Skin epidermis (tissue), 12 donors: Measurements from ENCODE around the gene KRT1.

Experiments
- H3K27ac ChIP-seq, 21 experiments: fragments of 200-600 bp; sonication (generic) in 11 of 21; one replicate each; pipeline ENCODE4 v1.5.0; 2020; ENCODE audit warnings: mild to moderate bottlenecking in 3 of 21, inconsistent platforms in 2 of 21, moderate library complexity in 2 of 21
- H3K4me3 ChIP-seq, 7 experiments: fragments of 200-600 bp; sonication (generic) in 2 of 7; one replicate each; pipeline ENCODE4 v1.5.0; 2020; ENCODE audit warnings: inconsistent platforms in 2 of 7, mild to moderate bottlenecking in 2 of 7, moderate library complexity in 1 of 7

Gene KRT1

DNA sequence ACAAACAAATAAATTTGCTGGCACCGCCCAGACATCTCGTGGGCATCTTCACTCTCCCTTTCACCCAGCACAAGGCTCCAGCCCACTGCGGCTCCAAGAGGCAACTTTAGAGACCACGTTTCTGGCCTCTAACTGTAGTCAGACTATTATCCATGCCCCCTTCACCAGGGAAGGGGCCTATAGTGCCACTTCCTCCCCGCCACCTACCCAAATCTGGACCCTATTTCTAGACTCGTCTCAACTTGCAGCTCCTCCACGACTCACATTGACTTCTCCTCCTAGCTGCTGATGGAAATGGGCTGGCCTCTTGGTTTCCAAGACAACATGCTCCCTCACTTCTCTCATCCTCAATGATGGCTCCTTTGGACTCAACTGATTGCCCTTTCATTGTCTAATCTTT is 12.3 kb downstream of the KRT1 start:
- Histone ChIP-seq H3K27ac (peak overlapping the region in 1 of 21 experiments; percentile 60), H3K4me3 (no peak overlapping the region)

DNA sequence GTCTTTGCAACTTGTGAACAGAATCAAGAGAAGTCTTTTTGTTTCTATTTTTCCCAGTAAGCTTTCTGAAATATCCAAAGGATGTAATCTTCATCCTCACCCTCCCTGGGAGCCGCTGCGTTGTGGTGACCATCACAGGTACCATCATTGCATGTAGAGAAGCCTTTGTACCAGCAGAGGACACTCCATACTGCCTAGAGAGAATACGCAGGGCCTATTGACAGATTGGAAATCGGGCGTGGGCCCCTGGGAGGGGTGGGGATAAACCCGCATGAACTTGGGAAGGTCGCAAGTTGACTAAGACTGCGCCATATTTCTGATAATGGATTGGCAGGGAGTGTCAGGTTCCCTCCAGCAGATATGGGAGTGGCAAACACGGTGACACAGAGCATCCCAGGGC is 12.7 kb downstream of the KRT1 start:
- Histone ChIP-seq H3K27ac (peak overlapping the region in 1 of 21 experiments; percentile 35), H3K4me3 (no peak overlapping the region)

DNA sequence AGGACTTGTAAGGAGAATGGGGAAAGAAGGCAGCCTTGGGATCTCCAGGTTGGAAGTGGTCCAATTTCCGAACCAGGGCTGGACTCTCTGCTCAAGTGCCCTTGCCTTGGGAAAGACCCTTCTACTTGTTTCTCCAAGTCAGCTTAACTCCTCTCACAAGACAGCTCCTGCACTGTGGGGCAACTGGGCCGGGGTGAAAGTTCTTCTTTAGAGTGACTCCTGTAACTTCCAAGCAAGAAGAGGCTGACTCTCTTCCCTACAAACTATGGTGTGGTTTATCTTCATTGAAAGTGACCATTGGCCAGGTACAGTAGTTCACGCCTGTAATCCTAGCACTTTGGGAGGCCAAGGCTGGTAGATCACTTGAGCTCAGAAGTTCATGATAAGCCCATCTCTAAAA is 13.7 kb downstream of the KRT1 start:
- no peak overlapping the region for H3K27ac ChIP-seq

DNA sequence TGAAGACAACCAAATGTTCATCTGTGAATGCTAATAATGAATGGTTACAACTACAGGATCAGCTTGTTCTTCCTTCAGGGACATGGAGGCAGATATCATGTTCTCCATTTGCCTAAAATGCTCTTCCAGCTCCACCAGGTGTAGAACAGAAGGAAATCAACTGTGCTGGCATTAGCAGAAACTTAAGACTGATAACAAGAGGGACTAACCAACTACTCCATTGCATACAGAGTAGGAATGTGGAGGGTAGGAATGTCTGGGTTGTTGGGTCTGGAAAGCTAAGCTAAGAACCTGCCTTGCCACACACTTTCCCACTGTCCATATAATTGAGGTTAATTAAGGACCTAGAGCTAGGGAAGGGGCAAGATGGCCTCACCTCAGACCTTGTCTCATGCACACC is 16.8 kb downstream of the KRT1 start:
- H3K27ac ChIP-seq = peak overlapping the region in 2 of 21 experiments; percentile 13 to 14
- no peak overlapping the region for H3K4me3 ChIP-seq

More for the DNA sequence above, 13.7 kb downstream of the KRT1 start:
- no peak overlapping the region for H3K4me3 ChIP-seq

DNA sequence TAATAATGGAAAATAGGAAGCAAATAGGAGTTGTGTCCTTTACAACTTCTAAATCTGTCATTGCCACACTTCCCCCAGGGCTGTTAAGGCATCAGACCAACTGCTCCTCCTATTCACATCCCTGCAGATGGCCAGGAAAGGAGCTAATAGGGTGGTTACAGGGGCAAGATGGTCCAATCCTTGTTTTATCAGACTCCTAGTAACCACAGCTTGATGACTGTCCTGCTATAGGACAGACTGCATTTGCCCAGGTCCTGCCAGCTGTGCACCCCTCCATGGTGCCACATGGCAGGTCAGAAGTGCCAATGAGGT is 17.3 kb downstream of the KRT1 start:
- Histone ChIP-seq H3K27ac (peak overlapping the region in 2 of 21 experiments; percentile 14 to 21), H3K4me3 (no peak overlapping the region)

- H3K27ac ChIP-seq = peak overlapping the region in 2 of 21 experiments; percentile 14 to 21
- H3K4me3 ChIP-seq = no peak overlapping the region
These were observed 17.9 kb downstream of the KRT1 start for GRCh38 chr12:52662093-52662917.

GRCh38 chr12:52661668-52662067 is 18.5 kb downstream of the KRT1 start:
- H3K27ac ChIP-seq = no peak overlapping the region
- H3K4me3 ChIP-seq = no peak overlapping the region

DNA sequence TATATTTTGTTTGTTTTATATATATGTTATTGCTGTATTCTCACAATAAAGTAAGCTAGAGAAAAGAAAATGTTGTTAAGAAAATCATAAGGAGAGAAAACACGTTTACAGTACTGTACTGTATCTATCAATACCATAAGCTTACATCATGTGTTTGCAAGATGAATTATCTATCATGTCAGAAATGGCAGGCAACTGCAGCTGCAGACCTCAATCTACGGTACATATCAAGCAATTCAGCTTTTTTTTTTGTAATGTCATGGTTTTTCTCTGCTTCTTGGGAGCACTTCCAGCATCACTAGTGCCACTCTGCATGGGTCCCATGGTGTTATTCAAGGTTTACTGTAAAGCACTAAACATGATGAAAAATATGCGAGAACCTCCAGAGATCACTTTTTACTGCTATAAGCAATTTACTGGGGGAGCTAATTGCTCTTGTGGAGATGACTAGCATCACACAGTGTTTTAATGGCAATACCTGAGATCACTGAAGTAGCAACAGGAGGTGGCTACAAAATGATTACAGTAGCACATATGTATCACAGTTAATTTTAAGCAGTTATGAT is 19.2 kb downstream of the KRT1 start:
- Histone ChIP-seq H3K27ac (no peak overlapping the region), H3K4me3 (no peak overlapping the region)

DNA sequence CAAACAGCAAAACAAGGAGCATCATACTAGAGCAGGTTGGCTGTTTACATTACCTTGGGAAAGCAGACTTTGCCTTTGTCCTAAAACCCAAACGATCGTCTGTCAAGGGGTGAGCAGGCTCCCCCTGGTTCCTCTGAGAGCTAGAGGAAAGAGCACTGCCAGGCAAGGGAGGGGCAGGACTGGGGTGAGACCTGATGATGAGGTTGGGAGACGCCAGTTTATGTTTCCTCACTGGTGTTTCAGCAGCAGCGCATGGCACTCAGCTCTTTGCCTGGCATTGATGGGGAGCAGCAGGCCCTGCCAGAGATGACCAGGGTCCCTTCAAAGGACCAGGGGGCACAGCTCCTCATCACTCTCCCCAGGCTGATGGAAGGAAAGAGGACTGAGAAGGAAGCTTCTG is 20.3 kb downstream of the KRT1 start:
- H3K4me3 ChIP-seq = no peak overlapping the region
- peak overlapping the region in 6 of 21 experiments; percentile 12 to 76 (median 40) for H3K27ac ChIP-seq

- H3K4me3 ChIP-seq = no peak overlapping the region
These were observed 20.8 kb downstream of the KRT1 start for GRCh38 chr12:52659395-52659794.

DNA sequence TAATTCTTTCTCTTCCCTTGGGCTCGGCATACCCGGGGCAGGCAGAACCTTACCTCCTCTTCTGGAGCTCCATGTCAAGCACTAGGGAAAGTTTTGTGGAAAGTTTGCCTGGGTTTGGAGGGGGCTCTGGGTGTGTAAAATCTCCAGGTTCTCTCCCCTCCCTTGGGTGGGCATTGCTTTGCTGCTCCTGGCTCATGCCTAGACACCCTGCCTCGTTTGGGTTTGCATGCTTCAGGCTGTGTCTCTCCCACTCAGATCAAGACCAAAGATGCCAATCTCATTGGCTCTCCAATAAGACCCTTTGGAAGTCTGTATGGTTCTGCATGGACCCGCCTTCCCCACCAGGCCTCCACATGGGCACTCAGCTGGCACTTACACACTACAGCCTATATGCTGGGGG is 22.0 kb downstream of the KRT1 start:
- Histone ChIP-seq H3K27ac (no peak overlapping the region), H3K4me3 (no peak overlapping the region)

More at GRCh38 chr12:52659395-52659794, 20.8 kb downstream of the KRT1 start:
- H3K27ac ChIP-seq = peak overlapping the region in 9 of 21 experiments; percentile 12 to 76 (median 36)

- Histone ChIP-seq H3K27ac (no peak overlapping the region), H3K4me3 (no peak overlapping the region)
These were observed 22.8 kb downstream of the KRT1 start for GRCh38 chr12:52657250-52657902.

DNA sequence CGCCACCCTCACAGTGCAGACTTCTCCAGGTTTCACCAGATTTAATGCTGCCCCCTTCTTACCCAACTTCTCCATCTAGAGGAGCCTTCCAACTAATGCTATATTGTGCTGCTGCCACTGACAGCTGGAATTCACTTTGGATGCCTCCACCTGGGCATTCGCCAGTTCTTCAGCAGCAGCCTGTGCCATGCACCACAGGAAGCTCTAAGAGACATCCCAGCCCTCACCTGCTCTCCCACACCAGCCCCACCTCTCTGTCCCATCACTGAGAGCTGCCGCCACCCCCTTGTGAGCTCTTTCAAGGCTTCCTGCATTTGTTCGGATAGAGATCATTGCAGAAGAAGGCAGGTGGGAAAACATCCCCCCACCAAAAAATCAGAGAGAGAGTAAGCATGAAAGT is 23.6 kb downstream of the KRT1 start:
- H3K27ac ChIP-seq = no peak overlapping the region

DNA sequence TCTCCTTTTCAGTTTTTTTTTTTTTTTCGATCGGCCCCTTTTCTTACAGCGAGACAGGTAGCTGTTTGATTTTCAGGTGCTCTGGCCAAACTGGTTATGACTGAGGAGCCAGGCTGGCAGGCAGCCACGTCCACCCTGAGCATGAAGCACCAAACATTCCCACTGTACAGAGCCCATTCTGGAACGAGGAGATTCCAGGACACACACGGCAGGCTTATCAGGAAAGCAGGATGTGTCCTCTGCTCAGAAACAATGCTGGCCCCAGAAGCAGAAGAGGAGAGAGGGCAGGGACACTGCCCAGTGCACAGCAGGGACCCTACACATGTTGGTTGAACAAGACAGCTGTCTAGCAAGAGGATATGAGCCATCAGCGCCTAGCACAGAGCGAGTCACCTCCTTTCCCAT is 24.5 kb downstream of the KRT1 start:
- Histone ChIP-seq H3K27ac (no peak overlapping the region), H3K4me3 (no peak overlapping the region)

More for the DNA sequence above, 23.6 kb downstream of the KRT1 start:
- H3K4me3 ChIP-seq = no peak overlapping the region

GRCh38 chr12:52655251-52655650 is 25.0 kb downstream of the KRT1 start:
- H3K27ac ChIP-seq = peak overlapping the region in 1 of 21 experiments; percentile 18
- H3K4me3 ChIP-seq = no peak overlapping the region

DNA sequence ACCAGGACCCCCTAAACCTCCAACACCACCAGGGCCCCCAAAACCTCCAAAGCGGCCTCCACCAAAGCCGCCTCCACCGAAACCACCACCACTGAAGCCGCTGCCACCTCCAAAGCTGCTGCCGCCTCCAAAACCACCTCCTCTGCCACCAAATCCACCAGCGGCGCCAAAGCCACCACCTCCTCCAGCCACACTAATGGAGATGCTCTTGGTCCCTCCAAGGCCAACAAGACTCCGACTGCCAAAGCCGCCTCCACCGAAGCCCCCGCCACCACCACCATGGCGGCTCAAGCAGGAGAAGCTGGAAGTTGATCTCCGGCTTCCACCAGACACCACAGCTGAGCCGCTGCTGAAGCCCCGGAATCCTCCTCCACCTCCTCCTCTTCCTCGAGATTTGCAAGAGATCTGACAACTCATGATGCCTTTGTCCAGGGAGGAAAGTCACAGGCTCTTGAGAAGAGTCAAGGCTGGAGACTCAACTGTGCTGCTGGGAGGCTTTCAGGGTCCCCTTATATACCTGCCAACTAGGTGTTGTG is 28.4 kb downstream of the KRT1 start, which contains the start of gene KRT2:
Gene KRT2 (minus strand): TSS at position 486 of the 536 bp plus-strand sequence. CDS start 69 bp downstream, at position 417.
- peak within 1 kb of the TSS in 6 of 21 experiments; percentile 6 to 50 (median 27) for H3K27ac ChIP-seq

DNA sequence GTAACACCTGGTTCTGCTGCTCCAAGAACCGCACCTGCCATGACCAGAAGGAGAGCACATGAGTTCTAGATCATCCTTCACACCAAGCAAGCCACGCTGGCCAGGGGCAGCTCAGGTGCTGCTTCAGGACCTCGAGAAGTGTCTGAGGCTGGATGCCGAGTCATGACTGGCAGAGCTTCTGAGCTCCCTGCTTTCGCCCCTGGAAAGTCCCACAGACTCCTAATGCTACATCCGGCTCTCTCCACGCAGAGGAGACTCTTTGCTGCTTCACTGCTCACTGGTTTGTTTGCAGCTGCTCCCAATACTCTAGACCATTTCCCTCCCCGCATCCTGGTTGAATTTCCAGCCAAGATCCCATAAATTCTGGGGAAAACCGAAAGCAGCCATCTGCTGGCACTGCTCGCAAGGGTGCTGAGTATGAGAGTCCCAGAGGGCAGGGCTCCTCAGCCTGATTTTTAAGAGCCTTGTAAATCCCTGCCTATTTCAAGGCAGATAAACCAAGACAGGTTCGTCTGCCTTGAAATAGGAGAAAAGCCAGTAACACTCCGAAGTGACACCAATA is 29.6 kb downstream of the KRT1 start:
- Histone ChIP-seq H3K27ac (peak overlapping the region in 11 of 21 experiments; percentile 6 to 50 (median 23)), H3K4me3 (no peak overlapping the region)

More for the DNA sequence above, 28.4 kb downstream of the KRT1 start, which contains the start of gene KRT2:
- no peak within 1 kb of the TSS for H3K4me3 ChIP-seq

DNA sequence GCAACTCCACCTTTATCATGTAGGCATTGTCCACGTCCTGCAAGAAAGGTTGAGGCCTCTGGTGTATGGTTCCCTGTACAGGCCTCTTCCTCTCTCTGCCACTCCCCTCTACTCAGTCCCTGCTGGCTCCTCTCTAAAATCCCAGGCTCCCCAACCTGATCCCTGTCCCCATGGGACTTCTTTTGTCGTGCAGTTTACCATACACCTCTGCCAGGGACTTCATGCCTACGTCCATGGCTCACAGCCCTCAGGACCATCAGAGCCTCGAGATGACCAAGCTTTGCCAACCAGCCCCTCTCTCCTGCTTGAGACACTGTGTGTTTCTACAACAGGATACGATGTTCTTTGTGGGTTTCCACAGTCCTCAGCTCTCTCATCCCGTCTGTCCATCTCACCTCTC is 31.1 kb downstream of the KRT1 start:
- Histone ChIP-seq H3K27ac (no peak overlapping the region), H3K4me3 (no peak overlapping the region)

GRCh38 chr12:52648012-52648550 is 32.1 kb downstream of the KRT1 start:
- H3K4me3 ChIP-seq = no peak overlapping the region
- H3K27ac ChIP-seq = no peak overlapping the region

DNA sequence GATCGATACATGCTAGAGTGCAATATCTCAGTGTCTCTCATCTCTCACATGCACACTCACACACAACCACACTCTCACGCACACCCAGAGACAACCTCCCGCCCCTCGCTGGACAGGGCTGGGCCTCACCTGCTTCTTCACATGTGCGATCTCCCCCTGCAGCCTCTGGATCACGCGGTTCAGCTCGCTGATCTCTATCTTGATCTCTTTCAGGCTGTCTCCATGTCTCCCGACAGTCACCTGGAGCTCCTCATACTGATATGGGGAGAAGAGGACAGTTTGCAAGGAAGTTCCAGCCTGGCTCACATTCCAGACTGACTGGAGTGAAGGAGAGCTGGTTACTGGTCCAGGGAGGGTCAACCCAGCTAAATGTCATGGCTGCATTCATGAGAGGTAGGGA is 32.6 kb downstream of the KRT1 start:
- H3K4me3 ChIP-seq = no peak overlapping the region
- H3K27ac ChIP-seq = no peak overlapping the region
